ENCODE measurements around the gene GET4.

DNA sequence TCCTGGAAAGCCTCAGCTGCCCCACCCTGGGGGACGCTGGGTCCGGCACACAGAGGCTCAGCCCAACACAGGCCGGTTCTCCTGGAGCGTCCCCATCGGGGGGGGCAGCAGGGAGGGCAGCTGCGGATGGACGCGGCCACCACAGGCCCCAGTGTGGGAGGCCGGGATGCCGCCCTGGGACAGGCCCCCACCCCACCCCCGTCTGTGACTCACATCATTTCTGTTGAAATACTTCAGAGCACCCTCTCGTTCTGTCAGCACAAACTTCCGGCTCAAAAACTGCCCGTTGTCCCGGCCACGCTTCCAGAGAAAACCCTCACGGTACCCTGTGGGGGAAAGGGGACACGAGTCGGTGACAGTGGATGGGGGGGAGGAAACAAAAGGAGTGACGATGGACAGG is 28.5 kb downstream of the GET4 start:
- TF ChIP-seq CTCF (IDR thresholded peaks at IDR 0.05) (no peak), POLR2A (IDR thresholded peaks at IDR 0.05) (no peak)

Data from adrenal gland (tissue), 5 donors.